Muscle of back (tissue), 11 donors: ENCODE data around the gene GSTP1. TPM values are rescaled to one million over a fixed set of nuclear protein-coding genes. Genes with fewer than 3 reads are reported as not detected.
"Not testable (repeated sequence)": the region's sequence is repeated elsewhere in the genome, so short reads cannot be mapped to it uniquely, and the experiment has no call there.

ENCODE experiments used
- DNase-seq, 3 donors: peaks; one replicate each; pipeline versions ENCODE4 v3.0.0 to v3.0.0-alpha.2; 2013
- polyA plus RNA-seq, 10 donors: library from polyadenylated mRNA; unstranded; fragments of 120-200 nt; gene quantifications; one replicate each; pipeline ENCODE4 v1.2.1, GENCODE V29; 2013; ENCODE audit not compliant: insufficient read length in 10 of 10

Gene GSTP1
- polyA plus RNA-seq, 10 donors, result 207 to 370 (median 253) TPM

DNA sequence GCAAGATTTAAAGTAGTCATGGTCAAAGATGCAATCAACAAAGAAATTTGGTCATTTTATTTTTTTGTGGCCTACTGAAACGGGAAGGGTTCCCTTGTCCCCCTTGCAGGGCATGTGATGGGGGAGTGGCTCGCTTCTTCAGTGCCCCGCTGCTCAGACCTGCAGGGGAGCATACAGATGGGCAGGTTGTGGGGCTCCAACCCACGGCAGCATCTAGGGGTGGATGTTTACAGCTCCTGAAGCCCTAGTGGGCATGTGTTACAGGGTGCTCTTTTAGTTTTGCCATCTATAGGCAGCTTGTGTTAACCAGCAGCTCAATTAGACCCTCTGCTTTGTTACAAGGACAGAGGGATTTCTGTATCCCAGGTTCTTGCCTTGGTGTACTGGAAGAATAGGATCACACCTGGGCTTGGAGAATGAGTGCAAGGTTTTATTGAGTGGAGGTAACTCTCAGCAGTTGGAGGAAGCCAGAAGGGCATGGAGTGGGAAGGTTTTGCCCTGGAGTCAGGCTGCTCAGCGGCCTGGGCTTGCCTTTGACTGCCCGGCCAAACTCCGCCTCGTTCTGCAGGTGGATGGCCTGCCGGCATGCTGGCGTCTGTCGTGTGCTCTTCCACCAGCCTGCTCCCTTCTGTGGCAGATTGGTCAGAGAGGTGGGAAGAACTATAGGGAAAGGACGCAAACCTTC lies 9.4 kb downstream of the GSTP1 start:
- DNase-seq, result no peak

DNA sequence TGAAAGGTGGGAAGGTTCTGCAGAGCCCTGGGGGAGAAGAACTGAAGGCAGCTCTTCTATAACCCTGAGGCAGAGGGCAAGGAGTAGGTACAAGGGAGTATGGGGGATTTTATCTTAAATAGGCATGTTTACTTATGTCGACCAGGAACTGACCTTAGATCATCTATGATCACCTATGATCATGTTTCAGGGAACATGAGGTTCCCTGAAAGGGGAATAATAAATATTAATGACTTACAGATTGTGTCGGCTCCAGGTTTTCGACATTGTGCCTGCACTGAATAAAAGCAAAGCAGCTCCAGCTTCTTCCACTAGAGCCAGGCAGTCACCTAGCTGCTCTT lies 9.9 kb downstream of the GSTP1 start:
- DNase-seq, result no peak

DNA sequence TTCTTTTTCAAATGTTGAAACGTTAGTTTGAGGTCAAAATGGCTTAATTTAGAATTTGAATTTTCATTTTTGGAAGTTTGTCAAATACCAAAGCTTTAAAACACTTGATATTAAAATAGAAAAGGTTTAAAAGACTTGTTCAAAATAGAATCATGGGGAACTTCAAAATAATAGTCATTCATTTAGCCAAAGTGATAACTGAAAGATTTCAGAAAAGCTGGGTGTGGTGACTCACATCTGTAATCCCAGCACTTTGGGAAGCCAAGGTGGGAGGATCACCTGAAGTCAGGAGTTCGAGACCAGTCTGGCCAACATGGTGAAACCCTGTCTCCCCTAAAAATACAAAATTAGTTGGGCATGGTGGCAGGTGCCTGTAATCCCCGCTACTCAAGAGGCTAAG lies 10.9 kb downstream of the GSTP1 start:
- no peak for DNase-seq

DNA sequence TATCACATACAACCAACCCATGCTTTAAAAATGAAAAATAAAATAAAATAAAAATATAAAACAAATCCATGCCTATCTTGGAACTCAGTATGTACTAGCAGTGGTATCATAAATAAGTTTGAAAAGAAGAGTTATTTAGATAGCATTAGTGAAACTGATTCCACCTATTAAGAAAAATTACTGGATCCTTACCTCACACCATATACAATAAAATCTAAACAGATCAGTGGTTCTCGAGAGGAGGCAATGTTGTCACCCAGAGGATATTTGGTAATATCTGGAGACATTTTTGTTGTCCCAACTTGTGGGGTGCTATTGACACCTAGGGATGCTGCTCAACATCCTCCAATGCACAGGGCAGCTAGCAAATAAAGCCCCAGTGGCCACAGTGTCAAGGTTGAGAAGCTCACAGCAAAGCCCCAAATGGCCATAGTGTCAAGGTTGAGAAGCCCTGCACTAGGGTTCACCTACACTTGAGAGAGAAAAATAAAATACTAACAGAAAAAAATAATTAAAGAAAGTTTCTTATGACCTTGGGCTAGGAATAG lies 13.2 kb downstream of the GSTP1 start:
- DNase-seq, result no peak

DNA sequence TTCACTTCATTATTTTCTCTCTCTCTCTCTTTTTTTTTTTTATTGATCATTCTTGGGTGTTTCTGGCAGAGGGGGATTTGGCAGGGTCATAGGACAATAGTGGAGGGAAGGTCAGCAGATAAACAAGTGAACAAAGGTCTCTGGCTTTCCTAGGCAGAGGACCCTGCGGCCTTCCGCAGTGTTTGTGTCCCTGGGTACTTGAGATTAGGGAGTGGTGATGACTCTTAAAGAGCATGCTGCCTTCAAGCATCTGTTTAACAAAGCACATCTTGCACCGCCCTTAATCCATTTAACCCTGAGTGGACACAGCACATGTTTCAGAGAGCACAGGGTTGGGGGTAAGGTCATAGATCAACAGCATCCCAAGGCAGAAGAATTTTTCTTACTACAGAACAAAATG lies 13.8 kb downstream of the GSTP1 start:
- not testable (repeated sequence) for DNase-seq

DNA sequence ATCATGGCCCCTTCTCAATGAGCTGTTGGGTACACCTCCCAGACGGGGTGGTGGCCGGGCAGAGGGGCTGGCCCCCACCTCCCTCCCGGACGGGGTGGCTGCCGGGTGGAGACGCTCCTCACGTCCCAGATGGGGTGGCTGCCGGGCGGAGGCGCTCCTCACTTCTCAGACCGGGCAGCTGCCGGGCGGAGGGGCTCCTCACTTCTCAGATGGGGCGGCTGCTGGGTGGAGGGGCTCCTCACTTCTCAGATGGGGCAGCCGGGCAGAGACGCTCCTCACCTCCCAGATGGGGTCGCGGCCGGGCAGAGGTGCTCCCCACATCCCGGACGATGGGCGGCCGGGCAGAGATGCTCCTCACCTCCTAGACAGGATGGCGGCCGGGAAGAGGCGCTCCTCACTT lies 14.4 kb downstream of the GSTP1 start:
- DNase-seq, result not testable (repeated sequence)

DNA sequence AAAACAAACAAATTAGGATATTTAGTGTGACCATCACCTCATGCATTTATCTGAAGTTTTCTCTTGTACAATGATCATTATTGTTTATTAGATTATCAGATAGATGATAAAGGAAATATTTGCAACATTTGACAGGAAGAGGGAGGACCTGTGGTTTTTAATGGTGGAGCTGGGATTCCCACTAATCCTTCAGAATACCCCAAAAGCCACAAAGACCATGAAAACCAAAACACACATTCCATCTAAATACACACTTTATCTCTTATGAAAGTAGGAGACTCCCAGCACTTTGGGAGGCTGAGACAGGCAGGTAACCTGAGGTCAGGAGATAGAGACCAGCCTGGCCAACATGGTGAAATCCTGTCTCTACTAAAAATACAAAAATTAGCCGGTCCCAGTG lies 15.5 kb downstream of the GSTP1 start:
- DNase-seq, result no peak

DNA sequence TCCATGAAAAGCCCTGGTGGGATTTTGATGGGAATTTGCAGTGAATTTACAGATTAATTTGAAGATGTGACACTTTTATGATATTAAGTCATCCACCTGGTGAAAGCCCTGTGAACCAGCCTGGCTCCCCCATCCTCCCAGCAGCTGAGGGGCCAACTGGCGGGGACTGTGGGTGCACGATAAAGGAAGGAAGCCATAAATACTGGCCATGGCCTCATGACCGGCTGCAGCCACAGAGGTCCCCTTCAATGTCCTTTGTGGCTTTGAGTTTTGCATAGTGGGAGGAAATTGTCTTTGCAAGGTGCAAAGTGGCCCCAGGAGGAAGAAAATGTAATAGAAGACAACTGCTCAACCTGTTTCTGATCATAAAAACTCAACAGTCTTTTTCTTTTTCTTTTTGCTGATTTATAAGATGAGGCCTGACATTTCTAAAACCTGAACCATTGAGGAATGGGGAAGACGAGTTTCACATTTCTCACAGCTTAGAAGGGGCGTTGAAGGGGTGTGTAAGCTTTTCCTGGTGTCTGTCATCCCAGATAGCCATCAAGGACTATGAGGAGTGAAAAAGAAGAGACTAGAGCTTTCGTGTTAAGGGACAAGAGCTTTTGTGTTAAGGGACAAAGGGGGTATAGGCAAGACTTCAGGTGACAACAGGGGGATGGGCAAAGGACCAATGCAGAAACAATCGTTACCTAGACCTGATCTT lies 16.9 kb downstream of the GSTP1 start:
- no peak for DNase-seq

DNA sequence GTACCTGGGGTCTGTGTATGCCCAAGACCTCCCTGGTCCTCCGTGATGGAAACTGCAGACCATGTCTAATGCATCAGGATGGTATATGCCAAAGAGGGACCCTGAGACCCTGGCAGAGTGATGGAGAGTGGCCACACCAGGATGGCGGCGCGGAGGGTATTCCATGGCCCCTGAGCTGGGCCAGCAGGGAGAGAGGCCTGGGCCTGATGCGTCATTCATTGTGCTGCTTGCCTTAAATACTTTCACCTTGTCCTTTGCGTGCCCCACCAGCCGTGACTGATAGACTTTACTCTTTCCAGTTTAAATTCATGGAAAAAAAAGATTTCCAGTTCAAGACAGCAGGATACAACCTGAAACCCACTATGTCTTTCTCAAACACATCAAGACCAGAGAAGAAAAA lies 17.5 kb downstream of the GSTP1 start:
- no peak for DNase-seq

DNA sequence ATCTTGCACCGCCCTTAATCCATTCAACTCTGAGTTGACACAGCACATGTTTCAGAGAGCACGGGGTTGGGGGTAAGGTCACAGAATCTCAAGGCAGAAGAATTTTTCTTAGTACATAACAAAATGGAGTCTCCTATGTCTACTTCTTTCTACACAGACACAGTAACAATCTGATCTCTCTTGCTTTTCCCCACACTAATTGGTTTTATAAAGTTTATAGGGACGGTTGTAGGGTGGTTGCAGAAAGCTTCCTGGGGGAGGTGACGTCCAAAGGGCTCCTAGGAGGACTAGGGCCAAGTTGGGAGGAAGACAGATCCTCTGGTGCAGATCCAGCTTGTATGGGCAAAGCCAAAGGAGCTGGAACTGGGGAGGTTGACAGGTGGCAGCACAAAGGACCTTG lies 20.5 kb downstream of the GSTP1 start:
- DNase-seq, result not testable (repeated sequence)

DNA sequence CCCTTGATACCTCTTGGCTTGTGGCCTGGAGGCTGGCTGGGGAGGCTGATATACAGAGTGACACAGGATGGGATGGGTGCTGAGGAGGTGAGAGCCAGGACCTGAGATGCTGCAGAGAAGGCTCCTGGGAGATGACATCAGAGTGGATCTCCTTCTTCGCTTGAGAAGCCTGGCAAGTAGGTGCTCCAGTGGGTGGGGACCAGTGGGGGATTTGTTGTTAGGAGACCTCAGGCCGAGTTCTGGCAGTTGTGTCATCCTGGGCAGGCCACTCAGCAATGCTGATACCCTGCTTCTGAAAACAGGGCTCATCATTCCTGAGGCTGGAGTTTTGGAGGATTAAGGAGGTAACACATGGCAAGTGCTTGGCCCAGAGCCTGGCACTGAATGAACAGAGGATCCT lies 21.2 kb downstream of the GSTP1 start:
- no peak for DNase-seq

DNA sequence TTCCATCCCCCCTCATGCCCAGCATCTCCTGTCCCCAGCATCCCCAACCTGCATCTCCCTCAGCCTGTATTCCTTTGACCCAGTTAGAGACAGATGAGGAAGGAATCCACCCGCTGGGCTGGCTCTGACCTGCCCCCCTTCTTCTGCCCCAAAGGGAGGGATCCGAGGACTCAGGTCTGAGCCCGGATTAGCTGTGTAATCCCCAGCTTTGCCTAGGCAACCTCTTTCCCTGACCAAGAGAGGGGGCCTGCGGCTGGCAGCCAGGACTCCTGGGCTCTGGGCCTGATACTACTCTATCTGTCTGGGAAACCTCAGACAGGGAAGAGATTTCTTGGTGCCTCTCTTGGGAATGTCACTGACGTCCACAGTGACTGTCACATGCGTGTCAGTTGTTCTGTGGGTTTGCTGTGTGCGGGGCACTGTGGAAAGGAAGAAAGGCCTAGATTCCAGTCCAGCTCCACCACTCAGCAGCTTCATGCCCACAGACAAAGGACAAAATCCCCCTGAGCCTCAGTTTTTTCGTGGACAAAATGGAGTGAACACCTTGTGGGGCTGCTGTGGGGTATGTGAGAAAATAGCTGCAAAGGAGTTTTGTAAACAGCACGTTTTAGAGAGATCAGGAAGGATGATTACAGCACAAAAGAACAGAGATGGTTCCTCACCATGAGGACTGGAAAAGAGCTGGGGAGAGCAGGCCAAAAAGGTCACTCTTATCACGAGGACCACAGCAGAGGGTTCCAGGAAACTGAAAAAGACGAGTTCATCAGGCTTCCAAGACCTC lies 21.8 kb downstream of the GSTP1 start:
- no peak for DNase-seq

DNA sequence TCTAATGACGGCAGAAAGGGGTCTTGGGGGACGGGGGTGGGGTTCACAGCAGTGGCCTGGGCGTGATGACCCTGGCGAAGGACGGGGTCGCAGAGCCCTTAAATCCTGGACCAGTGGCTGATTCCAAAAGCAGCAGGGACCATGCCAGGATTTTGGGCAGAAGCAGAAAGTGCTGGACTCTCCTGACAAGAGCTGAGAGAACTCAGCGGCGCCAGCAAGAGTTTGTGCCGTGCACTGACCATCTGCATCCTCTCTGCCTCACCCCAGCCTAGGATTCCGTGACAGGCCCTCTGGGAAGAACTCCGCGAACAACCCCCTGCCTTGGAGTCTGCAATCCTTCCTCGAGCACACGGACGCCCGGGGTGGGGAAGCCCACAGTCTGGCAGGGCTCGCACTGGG lies 22.5 kb downstream of the GSTP1 start:
- no peak for DNase-seq

DNA sequence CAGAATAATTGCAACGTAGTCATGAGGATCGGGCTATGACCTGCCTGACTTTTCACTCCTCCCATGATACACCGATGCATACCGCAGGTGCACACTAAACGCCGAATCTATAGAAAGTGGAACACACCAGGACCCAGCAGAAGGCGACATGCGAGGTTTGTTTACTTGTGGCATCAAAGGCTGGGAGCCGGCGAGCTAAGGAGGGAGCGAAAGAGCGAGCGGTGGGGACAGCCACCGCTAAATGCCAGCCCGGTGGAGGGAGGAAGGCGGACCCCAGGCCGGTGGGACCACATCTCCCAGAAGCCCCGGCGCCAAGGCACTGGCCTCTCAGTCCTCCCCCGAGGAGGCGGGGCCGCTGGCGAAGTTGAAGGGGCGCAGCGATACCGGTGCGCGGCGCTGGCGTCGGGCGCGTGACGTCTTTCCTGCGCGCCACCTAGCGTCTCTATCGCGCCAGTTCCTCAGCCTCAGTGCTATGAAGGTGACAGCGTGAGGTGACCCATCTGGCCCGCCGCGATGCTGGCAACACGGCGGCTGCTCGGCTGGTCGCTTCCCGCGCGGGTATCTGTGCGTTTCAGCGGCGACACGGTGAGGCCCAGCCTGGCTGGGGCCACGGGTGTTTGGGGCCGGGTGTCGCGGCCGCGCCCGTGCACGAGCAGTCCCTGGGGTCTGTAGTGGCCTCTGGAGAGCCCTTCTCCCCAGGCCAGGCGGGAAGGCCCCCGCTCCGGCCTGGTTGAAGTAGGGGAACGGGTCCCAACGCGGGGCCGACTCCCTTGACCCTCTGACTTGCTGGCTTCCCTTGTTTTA lies 23.1 kb downstream of the GSTP1 start, which contains the start of gene NDUFV1:
Gene NDUFV1, plus strand, starts transcription at position 445 of the 804 bp plus-strand sequence. Its CDS starts 69 bp downstream, at position 514.
- DNase-seq, result peak; percentile 94 to 98 (median 97)

DNA sequence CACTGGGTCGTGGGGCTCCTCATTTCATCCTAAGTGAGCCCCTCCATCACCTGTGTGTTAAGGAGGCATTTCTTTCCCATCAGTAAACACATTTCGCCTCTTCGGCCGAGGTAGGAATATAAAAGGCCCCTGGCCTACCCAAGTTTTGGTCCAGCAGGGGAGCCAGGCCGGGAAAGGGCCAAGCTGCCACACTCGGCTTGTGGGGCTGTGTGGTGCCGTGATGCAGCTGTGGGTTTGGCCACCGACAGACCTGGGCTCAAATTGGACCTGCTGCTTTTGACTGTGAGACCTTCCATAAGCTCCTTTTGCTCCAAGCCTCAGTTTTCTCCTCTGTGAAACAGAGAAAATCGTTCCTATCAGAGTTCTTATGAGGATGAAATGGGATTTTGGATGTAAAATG lies 23.9 kb downstream of the GSTP1 start:
- DNase-seq, result no peak

DNA sequence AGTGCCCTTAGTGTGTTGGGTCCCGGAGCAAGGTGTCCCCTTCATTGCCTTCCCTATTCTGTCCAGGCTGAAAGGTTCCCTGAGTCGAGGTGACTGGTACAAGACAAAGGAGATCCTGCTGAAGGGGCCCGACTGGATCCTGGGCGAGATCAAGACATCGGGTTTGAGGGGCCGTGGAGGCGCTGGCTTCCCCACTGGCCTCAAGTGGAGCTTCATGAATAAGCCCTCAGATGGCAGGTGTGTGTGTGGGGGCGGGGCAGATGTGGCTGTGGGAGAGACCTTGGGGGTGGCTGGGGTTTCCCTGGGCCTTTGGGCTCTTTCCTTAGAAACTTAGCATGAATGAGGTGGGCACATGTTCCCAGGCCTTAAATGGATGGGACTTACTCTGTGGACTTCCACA lies 24.9 kb downstream of the GSTP1 start:
- DNase-seq, result no peak

DNA sequence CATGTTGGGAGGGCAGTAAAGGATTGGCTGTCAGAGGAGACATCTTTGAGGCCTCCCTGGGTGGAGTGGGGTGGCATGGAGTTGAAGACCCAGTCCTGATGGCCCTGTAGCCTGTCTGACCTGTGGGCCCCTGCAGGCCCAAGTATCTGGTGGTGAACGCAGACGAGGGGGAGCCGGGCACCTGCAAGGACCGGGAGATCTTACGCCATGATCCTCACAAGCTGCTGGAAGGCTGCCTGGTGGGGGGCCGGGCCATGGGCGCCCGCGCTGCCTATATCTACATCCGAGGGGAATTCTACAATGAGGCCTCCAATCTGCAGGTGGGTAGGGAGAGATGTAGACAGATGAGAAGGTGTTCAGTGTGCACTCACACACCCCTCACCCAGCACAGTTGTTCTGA lies 25.7 kb downstream of the GSTP1 start:
- no peak for DNase-seq

DNA sequence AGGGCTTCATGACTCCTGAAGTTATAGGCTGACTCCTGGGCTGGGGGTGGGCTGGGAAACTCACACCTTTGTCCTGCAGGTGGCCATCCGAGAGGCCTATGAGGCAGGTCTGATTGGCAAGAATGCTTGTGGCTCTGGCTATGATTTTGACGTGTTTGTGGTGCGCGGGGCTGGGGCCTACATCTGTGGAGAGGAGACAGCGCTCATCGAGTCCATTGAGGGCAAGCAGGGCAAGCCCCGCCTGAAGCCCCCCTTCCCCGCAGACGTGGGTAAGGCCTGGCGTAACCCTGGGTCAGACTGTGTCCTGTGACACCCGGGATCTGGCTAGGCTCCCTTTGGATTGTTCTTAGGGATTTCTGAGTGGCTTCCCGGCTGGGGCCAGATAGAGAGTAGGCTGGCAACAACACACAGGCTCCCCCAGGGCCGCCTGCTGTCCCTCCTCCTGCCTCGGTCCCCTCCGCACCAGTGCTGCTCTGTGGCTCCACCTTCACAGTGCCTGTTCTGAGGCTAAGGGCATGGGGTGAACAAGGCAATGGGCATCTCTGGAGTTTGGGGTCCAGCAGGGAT lies 26.8 kb downstream of the GSTP1 start:
- no peak for DNase-seq

DNA sequence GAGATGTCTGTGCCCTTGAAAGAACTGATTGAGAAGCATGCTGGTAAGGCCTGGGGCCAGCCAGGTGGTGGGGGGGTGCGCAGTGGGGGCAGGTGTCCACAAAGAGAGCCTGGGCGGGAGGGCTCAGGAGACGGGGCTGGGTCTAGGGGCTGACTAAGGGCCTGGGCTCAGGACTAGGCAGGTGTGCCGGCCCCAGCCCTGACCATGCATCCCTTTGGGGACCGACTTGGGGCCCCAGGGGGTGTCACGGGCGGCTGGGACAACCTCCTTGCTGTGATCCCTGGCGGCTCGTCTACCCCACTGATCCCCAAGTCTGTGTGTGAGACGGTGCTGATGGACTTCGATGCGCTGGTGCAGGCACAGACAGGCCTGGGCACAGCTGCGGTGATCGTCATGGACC lies 27.6 kb downstream of the GSTP1 start:
- DNase-seq, result no peak

DNA sequence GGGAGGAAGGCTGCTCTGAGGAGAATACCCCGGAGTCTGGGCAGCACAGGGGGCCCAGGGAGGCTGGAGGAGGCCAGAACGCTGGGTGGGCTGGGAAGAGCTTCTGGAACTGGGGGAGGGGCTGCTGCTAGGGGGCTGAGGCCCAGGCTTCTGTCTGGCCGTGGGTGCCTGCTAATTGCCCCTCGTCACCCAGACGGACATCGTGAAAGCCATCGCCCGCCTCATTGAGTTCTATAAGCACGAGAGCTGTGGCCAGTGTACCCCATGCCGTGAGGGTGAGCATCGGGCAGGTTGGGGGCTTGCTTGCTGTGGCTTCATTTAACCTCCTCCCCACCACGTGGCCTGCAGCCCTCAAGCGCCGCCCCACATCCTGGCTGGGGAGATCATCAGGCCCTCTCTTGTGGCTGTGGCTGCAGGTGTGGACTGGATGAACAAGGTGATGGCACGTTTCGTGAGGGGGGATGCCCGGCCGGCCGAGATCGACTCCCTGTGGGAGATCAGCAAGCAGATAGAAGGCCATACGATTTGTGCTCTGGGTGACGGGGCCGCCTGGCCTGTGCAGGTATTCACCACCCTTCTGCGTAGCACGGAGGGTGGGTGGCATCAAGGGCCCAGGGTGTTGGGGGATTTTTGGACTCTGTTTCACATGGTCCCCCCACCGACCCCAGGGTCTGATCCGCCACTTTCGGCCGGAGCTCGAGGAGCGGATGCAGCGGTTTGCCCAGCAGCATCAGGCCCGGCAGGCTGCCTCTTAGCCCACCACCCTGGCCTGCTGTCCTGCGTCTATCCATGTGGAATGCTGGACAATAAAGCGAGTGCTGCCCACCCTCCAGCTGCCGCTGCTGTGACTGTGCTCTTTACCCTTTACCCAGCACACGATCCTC lies 28.3 kb downstream of the GSTP1 start:
- DNase-seq, result no peak
